CD4-positive, alpha-beta T cell treated with Interleukin-6 at 100 ng/mL for 8 hours (primary cell): ENCODE measurements around the gene LRRD1.
"Not testable (repeated sequence)": the region's sequence is repeated elsewhere in the genome, so short reads cannot be mapped to it uniquely, and the experiment has no call there.

ENCODE experiments used
- DNase-seq: peaks from one replicate; pipeline ENCODE4 v3.0.0-alpha.2; 2020; ENCODE audit warnings: mixed read lengths, low spot score

The LRRD1 gene

DNA sequence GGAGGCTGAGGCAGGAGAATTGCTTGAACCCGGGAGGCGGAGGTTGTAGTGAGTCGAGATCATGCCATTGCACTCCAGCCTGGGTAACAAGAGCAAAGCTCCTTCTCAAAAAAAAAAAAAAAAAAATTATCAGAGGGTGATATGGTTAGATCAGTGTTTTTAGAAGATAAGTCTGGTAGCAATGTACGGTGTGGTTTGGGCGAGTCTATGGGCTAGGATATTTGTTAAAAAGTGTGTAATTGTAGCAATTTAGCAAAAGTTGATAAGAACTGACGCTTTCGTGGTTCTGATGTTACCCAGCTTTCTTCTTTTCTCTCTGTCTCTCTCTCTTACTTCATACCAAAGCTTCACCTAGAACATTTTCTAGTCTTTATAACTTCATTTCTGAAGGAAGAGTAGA lies 37.8 kb downstream of the LRRD1 start:
- DNase-seq, result no peak

DNA sequence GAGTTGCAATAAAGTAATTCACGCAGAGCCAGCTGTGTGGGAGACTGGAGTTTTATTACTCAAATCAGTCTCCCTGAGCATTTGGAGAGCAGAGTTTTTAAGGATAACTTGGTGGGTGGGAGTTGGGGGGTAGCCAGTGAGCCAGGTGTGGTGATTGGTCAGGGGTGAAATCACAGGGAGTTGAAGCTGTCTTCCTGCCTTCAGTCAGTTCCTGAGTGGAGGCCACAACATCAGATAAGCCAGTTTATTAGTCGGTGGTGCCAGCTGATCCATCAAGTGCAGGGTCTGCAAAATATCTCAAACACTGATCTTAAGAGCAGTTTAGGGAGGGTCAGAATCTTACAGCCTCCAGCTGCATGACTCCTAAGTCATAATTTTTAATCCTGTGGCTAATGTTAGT lies 41.4 kb downstream of the LRRD1 start:
- no peak for DNase-seq

DNA sequence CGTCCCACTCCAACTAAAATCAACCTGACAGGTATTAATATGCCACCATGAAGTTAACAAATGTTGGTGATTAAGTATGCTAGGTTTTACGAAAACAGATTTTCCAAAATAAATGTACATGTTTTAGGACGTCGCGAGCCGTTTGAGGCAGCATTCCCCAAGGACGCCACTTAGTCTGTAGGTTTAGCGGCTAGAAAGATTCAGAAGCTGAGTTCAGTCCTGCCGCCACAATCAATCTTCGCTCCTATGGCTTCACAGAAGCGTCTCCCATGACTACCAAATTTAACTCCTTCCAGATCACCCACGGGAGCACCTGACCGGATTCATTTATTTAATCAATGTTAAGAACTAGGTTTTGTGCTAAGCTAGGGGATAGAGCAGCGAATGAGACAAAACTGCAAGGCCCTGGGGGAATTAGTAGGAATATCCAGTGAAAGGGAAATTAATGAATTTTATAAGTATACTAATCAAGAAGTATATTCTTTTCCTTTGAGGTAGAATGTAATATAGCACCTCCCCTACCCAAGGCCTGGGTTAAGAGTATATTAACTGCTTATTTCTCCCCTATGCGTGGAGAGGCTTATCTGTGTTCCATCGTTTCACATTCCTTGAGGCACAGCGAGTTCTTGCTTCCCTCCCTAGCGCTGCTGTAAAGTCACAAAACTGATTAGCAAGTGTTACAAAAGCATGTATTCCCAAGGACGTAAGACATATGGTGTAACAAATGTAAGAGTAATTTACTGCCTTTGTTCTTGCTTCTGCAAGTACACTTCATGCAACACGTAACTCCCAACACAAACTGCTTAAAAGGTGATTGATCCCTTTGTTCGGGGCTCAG lies 43.7 kb downstream of the LRRD1 start:
- peak; percentile 1 for DNase-seq

DNA sequence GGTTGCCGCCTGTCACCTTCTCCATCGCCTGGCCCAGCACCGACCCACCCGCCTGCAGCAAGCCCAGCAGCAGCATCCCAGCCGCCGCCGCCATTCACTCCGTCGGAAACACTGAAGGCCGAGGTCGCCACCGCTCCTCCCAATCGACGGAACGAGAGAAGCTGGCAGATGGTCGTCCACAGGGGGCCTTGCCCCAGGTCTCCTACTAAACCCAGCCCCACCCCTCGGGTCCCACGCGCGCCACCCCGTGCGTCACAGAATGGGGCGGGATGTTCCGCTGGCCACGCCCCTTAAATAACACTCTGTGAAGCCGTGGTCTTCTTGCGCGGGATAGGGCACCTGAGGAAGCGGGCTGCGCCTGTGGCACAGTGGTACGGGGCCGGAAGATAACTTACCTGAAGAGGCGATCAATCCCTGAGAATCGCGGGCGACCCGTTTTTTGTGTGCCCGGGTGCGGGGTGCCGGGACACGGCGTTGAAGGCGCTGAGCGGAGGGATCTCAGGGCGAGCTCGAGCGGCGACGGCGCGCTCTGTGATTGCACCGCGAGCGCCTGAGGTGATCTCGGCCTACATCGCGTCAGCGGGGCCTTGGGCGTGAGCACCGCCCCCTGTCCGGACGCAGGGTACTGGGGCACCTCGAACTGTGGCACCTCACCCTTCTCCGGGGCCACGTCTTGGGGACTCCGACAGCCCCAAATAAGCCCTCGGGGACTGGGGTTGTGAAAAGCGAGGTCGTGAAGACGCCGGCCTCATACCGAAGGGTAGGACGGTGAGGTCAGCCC lies 44.5 kb downstream of the LRRD1 start, which contains the start of gene CYP51A1:
TSS of gene CYP51A1 (minus strand) at position 207 of the 781 bp plus-strand sequence. CDS start at position 94, 113 bp downstream.
- peak; percentile 88 for DNase-seq

DNA sequence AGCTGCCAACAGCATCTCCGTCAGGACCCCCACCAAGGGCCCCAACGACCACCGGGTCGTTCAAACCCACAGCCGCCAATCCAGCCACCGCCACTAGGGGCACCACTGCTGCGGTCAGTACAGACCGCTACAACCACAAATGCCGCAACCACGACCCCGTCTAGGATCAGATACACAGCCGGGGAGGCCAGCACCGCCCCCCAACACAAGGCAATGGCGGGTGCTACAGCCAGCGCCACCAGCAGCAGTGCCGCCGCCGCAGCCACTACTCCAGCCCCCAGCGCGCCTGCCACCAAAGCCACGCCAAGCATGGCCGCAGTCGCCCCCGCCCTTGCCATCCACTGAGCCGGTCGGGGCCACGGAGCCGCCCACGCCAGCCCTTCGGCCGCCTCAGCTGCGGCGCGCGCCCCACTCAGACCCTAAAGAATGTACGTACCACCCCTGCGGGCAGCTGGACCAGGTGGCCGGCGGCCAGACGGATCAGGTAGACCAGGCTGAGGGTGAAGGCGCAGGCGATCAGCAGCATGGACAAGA lies 45.1 kb downstream of the LRRD1 start:
- DNase-seq, result peak; percentile 36

DNA sequence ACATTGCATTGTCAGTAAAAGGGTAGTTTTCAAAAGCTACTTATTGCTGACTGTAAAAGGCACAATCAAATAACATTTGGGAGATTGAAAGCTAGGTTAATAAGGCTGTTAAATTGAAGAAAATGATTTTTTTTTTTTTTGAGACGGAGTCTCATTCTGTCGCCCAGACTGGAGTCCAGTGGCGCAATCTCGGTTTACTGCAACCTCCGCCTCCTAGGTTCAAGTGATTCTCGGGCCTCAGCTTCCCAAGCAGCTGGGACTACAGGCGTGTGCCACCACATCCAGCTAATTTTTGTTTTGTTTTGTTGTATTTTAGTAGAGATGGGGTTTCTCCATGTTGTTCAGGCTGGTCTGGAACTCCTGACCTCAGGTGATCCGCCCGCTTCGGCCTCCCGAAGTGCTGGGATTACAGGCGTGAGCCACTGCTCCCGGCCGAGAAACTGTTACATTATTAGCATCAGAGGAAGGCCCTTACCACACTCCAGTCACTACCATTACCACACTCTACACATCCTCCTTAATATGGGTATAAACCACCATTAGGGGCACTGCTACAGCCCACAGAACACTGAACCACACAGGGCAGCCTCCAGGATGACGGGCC lies 45.7 kb downstream of the LRRD1 start:
- no peak for DNase-seq

DNA sequence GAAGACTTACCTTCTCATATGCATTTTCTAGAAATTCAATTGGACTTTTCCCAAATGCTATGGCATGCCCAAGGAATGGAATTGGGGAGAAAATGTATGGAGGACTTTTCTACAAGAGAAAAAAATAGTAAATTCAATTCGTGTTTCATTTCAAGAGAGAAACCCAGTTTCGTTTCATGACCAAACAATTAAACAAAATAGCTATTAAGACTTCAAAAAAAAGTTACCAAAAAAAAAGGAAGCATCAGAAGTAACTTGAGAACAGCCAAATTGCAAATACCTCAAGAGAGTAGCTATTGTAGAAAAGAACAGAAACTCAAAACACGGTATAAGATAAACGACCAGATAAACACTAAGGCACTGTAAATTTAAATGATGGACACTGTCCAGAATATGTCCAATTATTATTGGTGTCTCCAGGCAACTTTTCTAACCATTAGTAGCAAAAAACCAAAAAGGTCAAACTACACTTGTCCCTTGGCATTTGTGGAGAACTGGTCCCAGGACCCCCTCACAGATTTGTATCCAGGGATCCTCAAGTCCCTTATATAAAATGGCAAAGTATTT lies 47.1 kb downstream of the LRRD1 start:
- DNase-seq, result no peak

DNA sequence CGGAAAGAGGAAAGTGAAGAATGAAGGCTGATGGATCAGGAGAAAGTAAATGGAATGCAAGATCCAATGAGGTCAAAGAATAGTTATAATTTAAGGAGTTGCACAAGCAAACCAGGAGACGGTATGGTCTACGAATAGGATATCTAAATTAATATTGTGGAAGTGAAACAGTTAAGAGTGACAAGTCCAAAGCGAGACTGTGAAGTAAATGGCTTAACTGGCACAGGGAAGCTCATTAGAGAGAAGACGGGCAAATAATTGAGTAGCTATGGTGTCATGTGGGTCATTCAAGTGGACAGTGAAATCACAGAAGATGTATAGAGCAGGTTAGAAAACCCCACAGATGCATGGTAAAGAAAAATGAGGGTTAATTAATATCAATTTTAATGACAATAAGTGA lies 47.8 kb downstream of the LRRD1 start:
- no peak for DNase-seq

DNA sequence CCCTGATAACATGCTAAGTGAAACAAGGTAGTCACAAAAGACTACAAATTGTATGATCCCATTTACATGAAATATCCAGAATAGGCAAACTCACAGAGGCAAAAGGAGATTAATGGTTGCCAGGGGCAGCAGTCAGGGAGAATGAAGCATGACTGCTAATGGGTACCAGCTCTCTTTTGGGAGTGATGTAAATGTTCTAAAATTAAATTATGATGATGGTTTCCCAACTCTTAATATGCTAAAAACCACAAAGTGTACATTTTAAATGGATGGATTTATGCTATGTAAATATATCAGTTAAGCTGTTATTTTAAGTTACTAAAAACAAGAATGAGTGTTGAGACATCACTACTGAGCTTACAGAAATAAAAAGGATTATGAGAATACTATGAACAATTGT lies 57.3 kb downstream of the LRRD1 start:
- DNase-seq, result no peak

DNA sequence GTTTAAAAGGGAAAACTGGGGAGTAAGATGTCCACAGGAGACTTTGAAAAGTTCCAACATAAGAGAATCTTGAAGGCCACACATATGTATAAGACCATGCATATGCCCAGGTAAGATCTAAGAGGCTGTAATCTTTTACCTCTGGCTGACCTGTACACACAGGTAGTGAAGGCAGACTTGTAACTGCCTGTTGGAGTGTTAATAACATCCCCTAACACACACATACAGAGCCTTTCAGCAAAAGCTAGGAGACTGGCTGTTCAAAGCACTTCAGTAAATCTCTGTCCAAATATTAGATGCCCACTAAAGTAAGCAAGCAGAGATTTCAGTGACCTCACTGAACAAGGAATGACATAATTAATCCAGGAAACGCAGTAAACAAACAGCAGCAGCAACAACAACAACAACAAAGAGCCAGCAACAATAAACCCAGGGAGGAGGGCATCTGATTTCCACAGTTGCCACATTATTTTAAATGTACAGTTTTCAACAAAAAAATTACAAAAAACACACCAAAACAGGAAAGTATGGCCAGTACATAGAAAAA lies 59.7 kb downstream of the LRRD1 start:
- no peak for DNase-seq

DNA sequence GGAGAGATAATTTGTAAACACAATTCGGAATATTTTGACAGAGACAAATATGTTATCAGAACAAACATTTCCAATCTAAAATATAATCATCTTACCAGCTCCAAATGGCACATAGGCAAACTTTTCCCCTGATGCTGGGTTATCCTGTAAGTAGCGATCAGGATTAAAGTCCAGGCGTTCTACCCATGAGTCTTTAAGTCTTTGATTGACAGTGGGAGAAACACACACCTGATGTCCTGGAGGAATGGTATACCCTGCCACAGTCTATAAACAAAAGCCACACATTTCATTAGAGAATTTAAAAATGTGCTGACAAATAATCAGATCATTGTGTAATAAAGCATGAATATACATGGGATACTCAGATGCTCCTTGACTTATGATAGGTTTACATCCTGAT lies 62.0 kb downstream of the LRRD1 start:
- no peak for DNase-seq

DNA sequence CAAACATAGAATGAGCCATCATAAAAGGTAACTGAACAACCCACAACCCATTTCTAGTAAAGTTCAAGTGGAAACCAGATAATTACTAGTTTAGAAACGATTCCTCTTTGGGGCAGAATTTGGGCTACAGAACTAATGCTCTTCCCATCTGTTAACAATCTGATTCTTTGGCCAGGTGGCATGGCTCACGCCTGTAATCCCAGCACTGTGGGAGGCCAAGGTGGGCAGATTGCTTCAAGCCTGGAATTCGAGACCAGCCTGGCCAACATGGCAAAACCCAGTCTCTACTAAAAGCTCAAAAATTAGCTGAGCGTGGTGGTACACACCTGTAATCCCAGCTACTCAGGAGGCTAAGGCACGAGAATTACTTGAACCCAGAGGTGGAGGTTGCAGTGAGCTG lies 63.1 kb downstream of the LRRD1 start:
- DNase-seq, result no peak

DNA sequence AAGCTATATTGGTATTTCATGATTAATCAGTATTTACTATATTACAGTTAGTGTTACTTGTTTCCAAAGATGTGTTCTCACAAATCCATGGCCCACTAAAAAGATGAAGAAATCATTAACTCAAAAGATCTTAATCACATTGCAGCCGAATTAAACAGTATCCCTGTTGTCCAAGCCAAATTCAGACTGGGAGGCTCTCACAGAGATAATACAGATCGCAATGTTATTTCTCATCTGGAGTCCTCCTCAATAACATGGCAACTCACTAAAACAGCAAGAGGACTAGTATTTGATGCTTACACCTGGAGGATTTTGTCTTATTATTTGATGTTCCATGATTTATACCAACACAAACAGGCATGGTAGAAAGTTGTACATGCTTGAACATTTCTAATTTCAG lies 68.1 kb downstream of the LRRD1 start:
- no peak for DNase-seq

DNA sequence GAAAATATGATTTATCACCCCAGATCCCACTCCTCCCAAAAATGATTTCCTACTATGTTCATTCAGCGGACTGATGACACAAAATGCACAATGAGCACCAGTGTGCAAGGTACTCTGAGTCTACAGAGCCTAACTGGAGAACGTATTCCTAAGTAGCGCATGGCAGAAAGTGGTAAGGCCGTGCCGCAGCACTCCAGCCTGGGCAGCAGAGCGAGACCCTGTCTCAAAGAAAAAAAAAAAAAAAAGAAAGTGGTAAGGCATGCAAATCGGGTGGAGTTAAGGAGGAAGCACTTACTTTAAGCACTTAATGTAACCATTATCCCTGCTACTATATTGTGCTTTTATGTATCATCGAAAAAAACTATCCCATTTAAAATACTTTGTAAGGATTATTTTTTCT lies 70.1 kb downstream of the LRRD1 start:
- DNase-seq, result no peak

DNA sequence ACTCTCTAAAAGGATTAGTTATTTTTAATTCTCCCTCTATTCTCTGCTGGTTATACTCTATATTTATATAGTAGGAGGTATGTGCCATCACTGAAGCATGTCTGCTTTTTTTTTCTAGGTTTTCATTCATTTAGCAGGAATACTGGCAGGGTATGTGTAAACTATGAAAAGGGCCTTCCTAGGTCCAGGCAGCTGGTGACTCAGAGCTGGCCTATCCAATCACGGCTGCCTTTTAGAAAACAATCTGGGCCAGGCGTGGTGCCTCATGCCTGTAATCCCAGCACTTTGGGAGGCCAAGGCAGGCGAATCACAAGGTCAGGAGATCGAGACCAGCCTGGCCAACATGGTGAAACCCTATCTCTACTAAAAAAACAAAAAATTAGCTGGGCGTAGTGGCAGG lies 76.1 kb downstream of the LRRD1 start:
- DNase-seq, result not testable (repeated sequence)

DNA sequence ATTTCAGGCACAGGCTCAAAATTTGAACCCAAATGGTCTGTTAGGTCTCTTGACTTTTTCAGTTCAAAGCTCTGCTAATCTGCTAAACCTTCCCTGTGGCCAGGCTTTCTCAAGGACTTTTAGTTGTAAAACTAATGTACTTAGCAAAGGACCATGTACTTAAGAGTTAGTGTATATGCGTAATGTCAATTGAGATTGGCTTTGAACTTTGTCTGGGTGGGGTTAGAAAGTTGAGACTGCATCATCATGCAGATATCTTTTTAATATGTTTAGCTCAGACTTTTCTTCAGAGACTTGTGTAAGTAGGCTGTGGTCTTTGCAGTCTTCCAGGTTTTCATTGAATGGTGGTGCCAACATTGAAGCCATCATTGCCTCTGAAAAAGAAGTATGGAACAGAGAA lies 78.4 kb downstream of the LRRD1 start:
- DNase-seq, result no peak

DNA sequence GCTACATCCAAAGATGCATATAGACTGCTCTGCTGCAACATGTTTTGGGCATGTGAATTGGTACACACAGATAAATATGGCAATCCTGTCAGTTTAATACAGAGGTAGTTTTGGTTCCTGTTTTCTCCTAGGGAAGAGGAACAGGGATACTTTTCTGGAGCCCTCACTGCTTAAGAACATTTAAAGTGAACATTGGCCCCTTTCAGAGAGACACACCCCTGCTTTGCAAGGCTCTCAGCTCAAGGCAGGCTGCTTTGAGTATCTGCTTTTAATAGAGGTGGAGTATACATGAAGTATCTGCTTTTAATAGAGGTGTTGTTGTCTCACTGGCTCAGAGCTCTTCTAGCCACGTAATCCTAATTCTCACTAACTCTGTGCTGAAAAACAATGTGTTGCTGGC lies 83.6 kb downstream of the LRRD1 start:
- no peak for DNase-seq
